Smooth muscle cell (in vitro differentiated cells): ENCODE measurements around the gene PNPO. TPM values are rescaled to one million over a fixed set of nuclear protein-coding genes. Genes with fewer than 3 reads are reported as not detected.

Experiments
- DNase-seq: peaks from one replicate; lab custom pipeline; 2025; ENCODE audit not compliant: unreplicated experiment; lab: John Stamatoyannopoulos, UW
- H2AFZ ChIP-seq: fragments of 200-600 bp; sonication (generic); 2 replicates; pipeline ENCODE4 v1.6.0; 2016; ENCODE audit warnings: antibody characterized with exemption, low read depth, mild to moderate bottlenecking
- H3F3A ChIP-seq: fragments of 200-600 bp; sonication (generic); 2 replicates; pipeline ENCODE4 v1.6.0; 2017; ENCODE audit warnings: antibody characterized with exemption, low read depth
- H3K27ac ChIP-seq: fragments of 200-600 bp; sonication (generic); 2 replicates; pipeline ENCODE4 v1.5.1; 2016; ENCODE audit warnings: low read depth, mild to moderate bottlenecking
- H3K27me3 ChIP-seq: fragments of 200-600 bp; sonication (generic); 2 replicates; pipeline ENCODE4 v1.6.1; 2016; ENCODE audit warnings: low read depth, mild to moderate bottlenecking
- H3K36me3 ChIP-seq: fragments of 200-600 bp; sonication (generic); 2 replicates; pipeline ENCODE4 v1.5.1; 2016; ENCODE audit warnings: low read depth
- H3K4me1 ChIP-seq: fragments of 200-600 bp; sonication (generic); 2 replicates; pipeline ENCODE4 v1.5.1; 2016; ENCODE audit warnings: low read depth
- H3K4me2 ChIP-seq: fragments of 200-600 bp; sonication (generic); 2 replicates; pipeline ENCODE4 v1.6.0; 2016; ENCODE audit warnings: mild to moderate bottlenecking
- H3K4me3 ChIP-seq: fragments of 200-600 bp; sonication (generic); 2 replicates; pipeline ENCODE4 v1.5.1; 2016; ENCODE audit warnings: mild to moderate bottlenecking
- H3K79me2 ChIP-seq: fragments of 200-600 bp; sonication (generic); 2 replicates; pipeline ENCODE4 v1.6.0; 2016; ENCODE audit warnings: low read depth, mild to moderate bottlenecking
- H3K9ac ChIP-seq: fragments of 200-600 bp; sonication (generic); 2 replicates; pipeline ENCODE4 v1.6.0; 2016; ENCODE audit warnings: low read depth
- H3K9me3 ChIP-seq: fragments of 200-600 bp; sonication (generic); replicated peaks from 2 replicates; pipeline ENCODE4 v1.5.1; 2016; ENCODE audit warnings: low read depth
- H4K20me1 ChIP-seq: fragments of 200-600 bp; sonication (generic); 2 replicates; pipeline ENCODE4 v1.6.0; 2016; ENCODE audit warnings: low read depth
- CTCF ChIP-seq: fragments of 200-600 bp; sonication (generic); IDR thresholded peaks from 2 replicates; pipeline ENCODE4 v1.5.1; 2017; ENCODE audit warnings: borderline replicate concordance, mild to moderate bottlenecking, antibody characterized with exemption; ENCODE audit not compliant: insufficient read depth, poor library complexity, severe bottlenecking
- WGBS: methylation state at CpG from one replicate; pipeline ENCODE4 v1.1.7; 2016; ENCODE audit warnings: low lambda C conversion rate; 5-methylcytosine and 5-hydroxymethylcytosine counted together
- polyA plus RNA-seq: library from polyadenylated mRNA; unstranded; fragments of >200 nt; fragmentation: Nextera tagmentation; extraction: Ambion mirVana; gene quantifications from 2 replicates; pipeline ENCODE4 v1.2.1, GENCODE V29; 2016
- total RNA-seq: library from RNA; depleted of rRNA; stranded (reverse); fragments of >200 nt; gene quantifications from 2 replicates; pipeline ENCODE4 v1.2.3, GENCODE V29; 2014

The PNPO gene
- total and polyA plus RNA-seq, 2 experiments from 2014 or later, result 5.2 to 9.3 TPM

DNA sequence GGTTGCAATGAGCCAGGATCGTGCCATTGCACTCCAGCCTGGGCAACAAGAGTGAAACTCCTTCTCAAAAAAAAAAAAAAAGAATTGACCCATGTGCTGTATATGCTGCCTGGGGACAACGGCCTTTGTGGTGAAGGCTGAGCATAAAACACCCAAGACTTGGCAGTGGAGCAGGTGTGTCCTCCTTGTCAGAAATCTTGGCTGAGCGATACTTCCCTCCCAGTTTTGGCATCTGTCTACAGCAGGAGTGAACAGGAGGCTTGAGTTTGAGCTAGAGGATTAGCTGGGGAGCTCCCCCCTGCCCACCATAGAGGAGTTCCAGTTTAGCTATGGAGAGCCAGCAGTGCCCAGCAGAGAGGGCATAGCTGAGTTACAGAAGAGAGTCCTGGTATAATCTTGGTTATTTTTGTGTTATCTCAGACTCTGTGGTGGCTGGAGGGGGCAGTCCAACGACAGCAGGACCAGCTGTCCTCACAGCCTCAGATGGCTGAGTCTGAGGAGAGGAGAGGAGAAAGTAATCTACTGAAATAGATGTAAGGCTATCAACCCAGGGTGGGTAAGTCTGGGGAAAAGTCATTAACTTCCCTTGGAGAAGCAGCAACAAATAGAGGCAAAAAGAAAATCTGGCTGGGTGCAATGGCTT lies 26.9 kb upstream of the PNPO start:
- 86% methylated on average over 4 of the region's 4 CpGs for WGBS
- H3F3A ChIP-seq, result no peaks in the 10 kb centered on the region
- no peak for DNase-seq
- H3K9ac ChIP-seq, result no peak overlapping the region
- no peak for TF ChIP-seq CTCF
- H3K4me1 ChIP-seq, result no peaks in the 10 kb centered on the region
- H3K36me3 ChIP-seq, result no peaks in the 10 kb centered on the region
- no peaks in the 10 kb centered on the region for H3K9me3 ChIP-seq
- H3K27ac ChIP-seq, result no peak overlapping the region
- H2AFZ ChIP-seq, result no peak overlapping the region
- H3K4me2 ChIP-seq, result no peak overlapping the region
- no peak overlapping the region for H3K4me3 ChIP-seq
- no peaks in the 10 kb centered on the region for H3K27me3 ChIP-seq
- no peaks in the 10 kb centered on the region for H4K20me1 ChIP-seq
- no peaks in the 10 kb centered on the region for H3K79me2 ChIP-seq

- Histone ChIP-seq H3F3A (no peaks in the 10 kb centered on the region), H4K20me1 (no peaks in the 10 kb centered on the region), H3K9ac (no peak overlapping the region), H3K4me1 (no peaks in the 10 kb centered on the region), H3K36me3 (no peaks in the 10 kb centered on the region), H3K79me2 (no peaks in the 10 kb centered on the region), H2AFZ (no peak overlapping the region), H3K4me3 (no peak overlapping the region), H3K4me2 (no peak overlapping the region), H3K27ac (no peak overlapping the region), H3K9me3 (no peaks in the 10 kb centered on the region), H3K27me3 (no peaks in the 10 kb centered on the region)
- TF ChIP-seq CTCF, result no peak
- 92% methylated on average over 12 of the region's 12 CpGs for WGBS
- no peak for DNase-seq
These were observed 25.5 kb upstream of the PNPO start for GRCh38 chr17:47915776-47916398.

DNA sequence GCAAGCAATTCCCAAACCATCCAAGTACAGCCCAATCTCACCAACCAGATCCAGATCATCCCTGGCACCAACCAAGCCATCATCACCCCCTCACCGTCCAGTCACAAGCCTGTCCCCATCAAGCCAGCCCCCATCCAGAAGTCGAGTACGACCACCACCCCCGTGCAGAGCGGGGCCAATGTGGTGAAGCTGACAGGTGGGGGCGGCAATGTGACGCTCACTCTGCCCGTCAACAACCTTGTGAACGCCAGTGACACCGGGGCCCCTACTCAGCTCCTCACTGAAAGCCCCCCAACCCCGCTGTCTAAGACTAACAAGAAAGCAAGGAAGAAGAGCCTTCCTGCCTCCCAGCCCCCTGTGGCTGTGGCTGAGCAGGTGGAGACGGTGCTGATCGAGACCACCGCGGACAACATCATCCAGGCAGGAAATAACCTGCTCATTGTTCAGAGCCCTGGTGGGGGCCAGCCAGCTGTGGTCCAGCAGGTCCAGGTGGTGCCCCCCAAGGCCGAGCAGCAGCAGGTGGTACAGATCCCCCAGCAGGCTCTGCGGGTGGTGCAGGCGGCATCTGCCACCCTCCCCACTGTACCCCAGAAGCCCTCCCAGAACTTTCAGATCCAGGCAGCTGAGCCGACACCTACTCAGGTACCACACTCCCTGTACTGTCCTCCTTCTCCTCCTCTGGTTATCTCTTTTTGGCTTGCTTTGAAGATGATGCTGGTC lies 24.7 kb upstream of the PNPO start:
- Histone ChIP-seq H3K79me2 (no peaks in the 10 kb centered on the region), H3K9me3 (no peaks in the 10 kb centered on the region), H3F3A (no peaks in the 10 kb centered on the region), H3K27ac (no peak overlapping the region), H3K4me1 (no peaks in the 10 kb centered on the region), H3K27me3 (no peaks in the 10 kb centered on the region), H4K20me1 (no peaks in the 10 kb centered on the region), H3K9ac (no peak overlapping the region), H3K4me2 (no peak overlapping the region), H3K4me3 (no peak overlapping the region), H3K36me3 (no peaks in the 10 kb centered on the region), H2AFZ (no peak overlapping the region)
- DNase-seq, result no peak
- TF ChIP-seq CTCF, result no peak
- WGBS, result 92% methylated on average over 19 of the region's 19 CpGs
